ENCODE results near the gene TMEM266.
A peak's percentile ranks its signal among the peaks of the same experiment; 100 is the strongest.

TMEM266 gene

GRCh38 chr15:76163457-76164295 is 103.9 kb downstream of the TMEM266 start:
- peak; percentile 69 for DNase-seq

- no peak for DNase-seq
Observed at GRCh38 chr15:76164602-76165001, 104.8 kb downstream of the TMEM266 start.

- no peak for DNase-seq
Observed at GRCh38 chr15:76165951-76166350, 106.2 kb downstream of the TMEM266 start.

- no peak for DNase-seq
Observed at GRCh38 chr15:76168237-76168984, 108.6 kb downstream of the TMEM266 start.

DNA sequence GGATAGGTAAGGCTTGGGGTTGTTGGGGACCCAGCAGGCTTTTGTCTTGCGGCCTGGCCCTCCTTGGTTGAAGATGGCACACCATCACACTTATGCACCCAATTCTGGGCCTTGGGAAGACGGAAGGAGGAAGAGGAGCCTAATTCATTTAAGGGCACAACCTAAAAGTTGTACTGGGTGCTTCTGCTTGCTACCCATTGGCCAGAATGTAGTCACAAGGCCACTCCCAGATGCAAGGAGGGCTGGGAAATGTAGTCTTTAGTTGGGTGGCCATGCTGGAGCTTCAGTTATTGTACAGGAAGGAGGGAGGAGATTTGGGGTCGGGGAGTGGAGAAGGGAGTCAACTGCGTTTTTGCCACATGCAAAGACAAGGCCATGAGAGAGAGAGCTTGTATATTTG is 109.2 kb downstream of the TMEM266 start:
- DNase-seq = no peak

GRCh38 chr15:76169911-76170800 is 110.4 kb downstream of the TMEM266 start:
- no peak for DNase-seq

- no peak for DNase-seq
Observed at GRCh38 chr15:76172782-76173181, 113.0 kb downstream of the TMEM266 start.

DNA sequence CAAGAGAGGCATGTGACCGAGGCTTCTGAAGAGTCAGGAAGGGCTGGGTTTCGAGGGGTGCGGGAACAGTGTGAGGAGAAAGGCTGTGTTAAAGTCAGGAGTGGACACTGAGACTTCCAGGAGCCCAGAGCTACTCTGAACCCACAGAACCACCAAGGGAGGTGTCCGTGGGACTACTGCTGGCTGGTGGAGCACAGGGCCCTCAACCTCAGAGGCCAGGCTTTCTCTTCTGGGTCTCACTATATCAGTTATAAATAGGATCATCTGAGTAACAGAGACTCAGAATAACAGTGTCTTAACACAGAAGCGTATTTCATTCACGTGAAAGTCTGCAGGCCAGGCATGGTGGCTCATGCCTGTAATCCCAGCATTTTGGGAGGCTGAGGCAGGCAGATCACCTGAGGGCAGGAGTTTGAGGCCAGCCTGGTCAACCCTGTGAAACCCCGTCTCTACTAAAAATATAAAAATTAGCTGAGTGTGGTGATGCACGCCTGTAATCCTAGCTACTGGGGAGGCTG is 113.6 kb downstream of the TMEM266 start:
- DNase-seq = no peak

DNA sequence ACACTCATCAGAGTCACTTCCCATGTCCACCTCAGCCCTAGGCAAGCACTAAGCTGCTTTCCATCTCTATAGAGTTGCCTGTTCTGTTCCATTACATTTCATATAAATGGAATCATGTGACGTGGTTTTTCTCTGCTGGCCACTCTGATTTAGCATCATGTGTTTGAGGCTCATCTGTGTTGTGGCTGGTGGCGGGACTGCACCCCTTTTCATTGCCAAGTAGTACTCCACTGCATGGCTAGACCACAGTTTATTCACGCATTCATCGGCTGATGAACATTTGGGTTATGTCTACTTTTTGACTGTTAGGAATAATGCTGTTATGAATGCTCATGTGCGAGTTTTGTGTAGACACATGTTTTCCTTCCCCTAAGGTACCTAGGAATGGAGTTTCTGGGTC is 114.9 kb downstream of the TMEM266 start:
- DNase-seq = no peak

- no peak for DNase-seq
Observed at GRCh38 chr15:76175442-76175841, 115.7 kb downstream of the TMEM266 start.

DNA sequence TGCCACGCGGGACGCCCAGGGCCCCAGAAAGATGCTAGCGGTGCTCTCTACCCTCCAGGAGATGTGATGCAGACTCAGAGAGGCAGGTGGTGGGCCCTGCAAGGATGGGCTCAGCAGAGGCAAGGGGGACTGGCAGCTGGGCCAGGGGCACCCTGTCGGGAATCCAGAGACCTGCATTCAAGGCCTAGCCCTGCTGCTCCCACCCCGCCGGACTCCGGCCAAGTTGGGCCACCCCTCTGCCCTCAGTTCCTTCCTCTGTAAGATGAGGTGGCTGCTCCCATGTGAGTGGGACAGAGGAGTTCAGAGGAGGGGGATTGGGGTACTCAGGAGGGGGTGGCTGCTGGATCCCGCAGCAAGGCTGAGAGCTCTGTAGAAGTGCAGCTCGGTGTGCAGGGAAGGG is 116.3 kb downstream of the TMEM266 start:
- DNase-seq = no peak

DNA sequence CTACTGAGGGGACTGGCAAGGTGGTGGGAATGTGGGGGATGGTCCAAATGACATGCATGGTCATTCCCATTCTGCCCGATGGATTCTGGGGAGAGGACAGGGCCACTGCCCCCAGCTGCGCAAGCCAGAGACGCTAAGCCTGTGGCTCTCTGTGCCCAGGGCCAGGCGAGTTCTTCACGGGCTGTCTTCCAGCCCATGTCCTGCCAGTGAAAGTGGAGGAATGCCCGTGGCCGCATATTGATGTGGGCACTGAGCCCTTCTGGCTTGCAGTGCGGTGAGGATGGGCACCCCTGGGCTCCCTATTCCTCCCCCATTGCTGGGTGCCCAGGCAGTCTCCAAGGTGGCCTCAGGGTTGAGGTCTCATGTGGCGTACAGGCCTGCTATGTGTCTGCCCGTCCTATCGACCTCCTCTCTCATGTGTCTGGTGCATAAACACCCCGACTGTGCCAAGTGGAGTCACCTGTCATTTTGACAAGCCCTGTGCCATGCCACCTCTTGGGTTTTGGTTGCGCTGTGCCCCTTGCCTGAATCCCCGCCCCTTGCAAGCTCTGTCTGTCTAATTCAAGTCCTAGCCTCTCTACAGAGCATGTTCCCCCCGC is 116.8 kb downstream of the TMEM266 start:
- no peak for DNase-seq

- no peak for DNase-seq
Observed at GRCh38 chr15:76177491-76178040, 117.8 kb downstream of the TMEM266 start.

DNA sequence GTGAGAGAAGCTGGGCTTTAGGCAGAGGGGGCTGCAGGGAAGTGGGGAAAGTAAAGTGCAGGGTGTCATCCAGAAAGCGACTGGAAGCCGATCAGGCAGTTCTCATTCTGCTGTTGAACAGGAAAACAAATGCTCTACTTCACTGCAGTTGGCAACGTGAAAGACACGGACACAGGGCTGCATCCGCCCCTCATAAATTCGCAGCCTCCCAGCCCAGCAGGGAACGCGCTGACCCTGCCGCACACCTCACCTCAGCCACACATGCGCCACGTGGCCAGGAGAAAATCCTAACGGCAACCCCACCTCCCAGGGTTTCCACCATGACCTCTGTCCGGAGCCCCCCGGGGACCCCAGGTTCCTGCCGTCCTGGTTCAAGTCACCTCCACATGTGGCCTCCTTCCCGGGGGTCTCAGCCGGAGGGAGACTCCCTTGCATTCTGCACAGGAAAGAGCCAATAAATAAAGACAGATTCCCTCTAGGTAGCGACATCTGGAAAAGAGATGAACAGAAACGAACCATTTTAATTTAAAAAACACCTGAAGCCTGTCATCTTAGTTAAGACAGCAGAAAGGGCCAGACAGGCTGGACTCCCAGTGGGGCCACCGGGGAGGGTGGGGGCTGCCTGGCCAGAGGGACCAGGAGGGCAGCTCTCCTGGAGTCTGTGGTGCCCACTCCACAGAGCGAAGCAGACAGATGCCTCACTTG is 118.7 kb downstream of the TMEM266 start:
- peak; percentile 66 for DNase-seq

DNA sequence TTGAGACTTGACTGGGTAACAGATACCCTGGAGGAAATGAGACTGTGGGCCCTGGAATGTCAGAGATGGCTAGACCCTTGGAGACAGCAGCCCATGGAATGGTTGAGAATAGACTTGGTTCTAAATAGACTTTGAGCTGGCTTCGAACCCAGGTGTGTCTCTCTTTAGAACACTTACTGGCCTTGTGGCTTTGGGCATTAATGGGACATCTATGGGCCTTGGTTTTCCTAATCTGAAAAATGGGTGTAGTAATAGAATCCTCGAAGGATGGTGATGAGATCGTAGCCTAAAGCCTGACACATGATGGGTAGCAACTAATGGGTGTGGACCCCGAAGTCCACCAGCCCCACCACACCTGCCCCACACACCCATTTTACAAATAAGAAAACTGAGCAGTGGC is 119.2 kb downstream of the TMEM266 start:
- DNase-seq = no peak

DNA sequence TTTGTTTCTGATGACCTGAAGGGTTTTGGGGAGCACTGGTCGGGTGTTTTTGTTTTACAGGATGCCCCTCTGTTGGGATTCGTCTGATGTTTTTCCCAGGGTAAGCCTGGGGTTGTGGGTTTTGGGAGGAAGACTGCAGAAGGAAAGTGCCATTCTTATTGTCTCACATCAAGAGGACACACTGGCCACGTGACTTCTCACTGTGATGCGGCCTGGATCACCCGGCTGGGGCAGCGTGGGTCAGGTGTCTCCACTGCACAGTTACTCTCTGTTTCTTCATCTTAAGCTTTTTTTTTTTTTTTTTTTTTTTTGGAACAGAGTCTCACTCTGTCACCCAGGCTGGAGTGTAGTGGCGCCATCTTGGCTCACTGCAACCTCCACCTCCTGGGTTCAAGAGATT is 120.5 kb downstream of the TMEM266 start:
- no peak for DNase-seq

DNA sequence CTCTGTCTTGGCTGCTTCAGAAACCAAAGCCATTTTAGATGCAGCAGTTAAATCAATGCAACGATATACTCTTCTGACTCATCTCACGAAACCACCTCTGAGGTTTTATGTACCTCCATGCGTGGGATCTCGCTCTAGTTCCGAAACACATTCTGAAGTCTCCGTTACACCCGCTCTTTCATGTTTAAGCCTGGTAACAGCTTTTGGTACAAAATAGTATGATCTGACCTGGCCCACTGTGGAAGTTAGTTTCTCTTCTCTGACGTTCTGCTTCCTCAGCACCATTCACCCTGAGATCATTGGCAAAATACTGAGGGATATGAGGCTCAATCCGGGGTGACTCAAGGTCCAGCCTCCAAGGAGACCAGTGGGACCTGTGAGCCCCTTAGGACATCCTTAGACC is 121.9 kb downstream of the TMEM266 start:
- DNase-seq = no peak

DNA sequence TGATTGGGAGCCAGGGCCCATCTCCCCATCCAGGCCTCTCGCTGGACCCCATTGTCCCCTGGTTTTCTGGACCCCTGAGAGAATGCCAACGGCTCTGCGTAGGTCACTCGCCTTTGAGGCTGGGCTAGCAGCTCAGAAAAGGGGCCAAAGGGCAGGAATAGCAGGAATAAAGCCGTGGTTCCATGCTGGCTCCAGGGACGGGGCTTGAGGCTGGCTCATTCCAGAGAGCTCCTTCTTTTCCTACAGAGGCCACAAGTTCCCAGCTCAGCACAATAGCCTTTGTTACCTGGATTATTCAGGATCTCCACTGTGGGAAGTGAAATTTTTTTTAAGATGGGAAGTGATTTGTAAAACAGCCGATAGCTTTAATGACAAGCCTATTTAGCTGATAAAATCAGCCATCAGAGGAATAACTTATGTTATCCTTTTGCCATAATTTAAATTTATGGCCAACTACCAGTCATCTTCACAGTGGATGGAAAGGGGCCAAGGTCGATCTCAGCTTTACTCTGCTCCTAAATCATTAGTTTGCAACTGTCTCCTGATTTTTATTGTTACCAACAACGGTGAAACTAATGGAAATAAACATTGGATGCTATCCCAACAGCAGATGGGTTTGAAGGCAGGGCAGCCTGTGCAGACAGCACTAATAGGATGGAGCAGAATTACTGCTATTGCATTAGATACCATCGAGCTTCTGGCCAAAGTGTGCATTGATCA is 124.3 kb downstream of the TMEM266 start:
- DNase-seq = no peak

DNA sequence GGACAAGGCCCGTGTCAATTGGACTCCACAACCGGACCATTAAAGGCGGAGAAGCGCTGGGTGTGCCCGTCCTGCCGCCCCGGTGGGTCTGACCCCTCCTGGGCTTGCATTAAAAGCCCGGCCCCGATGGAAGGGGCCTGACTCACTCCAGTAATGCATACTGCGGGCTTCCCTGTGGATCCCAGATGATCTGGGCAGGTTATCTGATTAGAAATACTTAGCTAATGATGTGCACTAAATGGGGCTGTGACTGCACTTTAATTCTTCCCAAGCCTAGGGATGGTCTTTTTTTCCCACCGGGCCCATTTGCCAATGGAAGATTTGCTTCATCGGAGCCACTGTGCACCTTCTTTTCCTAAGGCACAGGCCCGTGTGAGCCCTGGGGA is 124.9 kb downstream of the TMEM266 start:
- DNase-seq = no peak

DNA sequence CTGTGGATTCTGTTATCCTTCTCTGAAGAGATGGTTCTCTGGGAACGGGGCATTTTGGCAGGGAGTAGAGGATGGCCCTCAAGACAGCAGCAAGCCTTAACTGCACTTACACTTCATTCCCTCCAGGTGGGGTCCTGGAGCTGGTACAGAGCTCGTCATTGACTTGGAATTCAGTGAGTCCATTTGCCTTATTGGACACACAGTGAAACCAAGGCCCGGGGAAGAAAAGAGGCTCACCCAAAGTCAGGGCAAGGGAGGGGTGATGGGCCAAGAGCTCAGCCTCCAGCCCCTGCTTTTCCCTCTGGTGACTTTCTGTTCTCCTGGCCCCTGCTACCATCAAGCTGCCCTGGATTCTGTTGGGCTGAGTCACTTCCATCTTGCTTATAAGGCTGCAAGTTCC is 125.9 kb downstream of the TMEM266 start:
- DNase-seq = no peak

GRCh38 chr15:76187163-76187562 is 127.4 kb downstream of the TMEM266 start:
- DNase-seq = no peak
